Stimulated activated CD4-positive, alpha-beta T cell treated with anti-CD3 and anti-CD28 coated beads, Interleukin-1b, Interleukin-23, amount 100 ng/mL, for 48 hours (primary cell): Measurements from ENCODE around the gene COL1A1.

Experiments used
- DNase-seq: peaks from one replicate; pipeline ENCODE4 v3.0.0-alpha.2; 2020

COL1A1 gene

DNA sequence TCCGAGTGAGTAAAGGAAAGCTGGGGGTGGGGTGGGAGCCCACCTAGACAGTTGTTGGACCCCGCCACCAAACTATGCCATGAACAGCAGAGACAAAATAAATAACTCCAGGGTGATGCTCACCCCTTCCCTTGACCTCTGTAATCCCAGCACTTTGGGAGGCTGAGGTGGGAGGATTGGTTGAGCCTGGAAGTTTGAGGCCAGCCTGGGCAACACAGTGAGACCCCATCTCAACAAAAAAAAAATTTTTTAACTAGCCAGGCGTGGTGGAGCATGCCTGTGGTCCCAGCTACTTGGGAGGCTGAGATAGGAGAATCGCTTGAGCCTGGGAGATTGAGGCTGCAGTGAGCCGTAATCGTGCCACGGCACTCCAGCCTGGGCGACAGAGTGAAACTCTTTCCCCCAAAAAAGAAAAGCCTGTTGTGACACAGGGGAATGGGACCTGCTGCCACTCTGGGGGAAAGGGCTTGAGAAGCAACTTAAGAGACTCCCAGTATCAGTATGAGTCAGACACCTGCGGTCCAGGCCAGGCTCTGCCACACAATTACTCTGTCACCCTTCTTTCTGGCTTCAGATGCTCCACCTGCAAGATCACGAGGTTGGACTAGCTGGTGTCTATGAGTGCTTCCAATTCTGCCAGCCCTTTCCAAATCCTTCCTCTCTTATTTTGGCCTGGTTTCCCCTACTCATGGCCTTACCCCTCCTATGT lies 30.6 kb downstream of the COL1A1 start:
- DNase-seq, result no peak

DNA sequence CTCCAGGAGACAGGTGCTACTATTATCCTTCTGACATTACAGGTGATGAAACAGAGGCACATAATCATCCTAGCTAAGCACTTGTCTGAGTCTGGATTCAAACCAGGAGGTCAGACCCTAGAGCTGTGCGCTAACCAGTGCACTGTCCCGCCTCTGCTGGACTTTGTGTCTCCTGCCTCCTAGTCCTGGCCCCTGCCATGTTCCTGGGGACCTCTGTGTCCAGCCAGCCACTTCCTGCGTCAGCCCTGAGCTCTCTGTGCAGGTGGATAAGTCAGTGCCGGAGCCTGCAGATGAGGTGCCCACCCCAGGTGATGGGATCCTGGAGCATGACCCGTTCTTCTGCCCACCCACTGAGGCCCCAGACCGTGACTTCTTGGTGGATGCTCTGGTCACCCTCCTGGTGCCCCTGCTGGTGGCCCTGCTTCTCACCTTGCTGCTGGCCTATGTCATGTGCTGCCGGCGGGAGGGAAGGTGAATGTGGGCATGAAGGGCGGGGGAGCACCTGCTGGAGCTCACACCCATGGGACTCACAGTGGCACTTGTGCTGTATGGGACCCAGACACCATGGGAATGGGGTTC lies 31.5 kb downstream of the COL1A1 start:
- no peak for DNase-seq

DNA sequence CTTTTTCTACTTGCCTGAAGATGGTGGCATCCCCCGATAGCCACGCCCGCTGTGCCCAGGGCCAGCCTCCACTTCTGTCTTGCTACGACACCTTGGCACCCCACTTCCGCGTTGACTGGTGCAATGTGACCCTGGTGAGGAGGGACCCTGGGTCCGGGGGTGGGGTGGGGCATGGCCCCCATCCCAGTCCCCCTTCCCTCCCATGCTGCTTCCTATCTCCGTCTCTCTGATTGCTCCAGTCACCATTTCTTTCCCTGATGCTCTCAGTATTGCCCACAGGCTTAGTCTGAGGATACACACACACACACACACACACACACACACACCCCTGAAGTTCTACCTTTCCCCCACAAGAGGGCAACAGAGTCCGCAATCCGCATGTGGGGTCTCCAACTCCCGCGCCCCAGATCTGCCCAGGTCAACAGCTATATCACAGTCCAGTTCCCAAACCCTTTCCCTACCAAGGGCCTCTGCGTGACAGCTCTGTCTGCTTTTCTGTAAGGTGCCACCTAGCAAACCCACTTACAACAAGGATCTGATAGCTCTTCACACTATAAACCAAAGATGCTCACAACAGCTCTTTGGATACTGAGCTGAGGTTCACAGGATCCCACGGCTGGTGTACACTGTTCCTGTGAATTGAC lies 32.2 kb downstream of the COL1A1 start:
- peak; percentile 53 for DNase-seq

- no peak for DNase-seq
Measured at GRCh38 chr17:50168319-50168718, 33.1 kb downstream of the COL1A1 start.

DNA sequence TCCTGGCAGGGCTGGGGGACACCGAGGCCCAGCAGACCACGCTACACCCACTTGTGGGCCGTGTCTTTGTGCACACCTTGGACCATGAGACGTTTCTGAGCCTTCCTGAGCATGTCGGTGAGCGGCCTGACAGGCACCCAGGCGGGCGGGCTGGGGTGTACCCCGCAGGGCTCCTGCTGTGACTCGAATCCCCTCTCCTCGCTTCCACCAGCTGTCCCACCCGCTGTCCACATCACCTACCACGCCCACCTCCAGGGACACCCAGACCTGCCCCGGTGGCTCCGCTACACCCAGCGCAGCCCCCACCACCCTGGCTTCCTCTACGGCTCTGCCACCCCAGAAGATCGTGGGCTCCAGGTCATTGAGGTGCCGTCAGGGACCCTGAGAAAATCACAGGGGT lies 34.1 kb downstream of the COL1A1 start:
- no peak for DNase-seq

DNA sequence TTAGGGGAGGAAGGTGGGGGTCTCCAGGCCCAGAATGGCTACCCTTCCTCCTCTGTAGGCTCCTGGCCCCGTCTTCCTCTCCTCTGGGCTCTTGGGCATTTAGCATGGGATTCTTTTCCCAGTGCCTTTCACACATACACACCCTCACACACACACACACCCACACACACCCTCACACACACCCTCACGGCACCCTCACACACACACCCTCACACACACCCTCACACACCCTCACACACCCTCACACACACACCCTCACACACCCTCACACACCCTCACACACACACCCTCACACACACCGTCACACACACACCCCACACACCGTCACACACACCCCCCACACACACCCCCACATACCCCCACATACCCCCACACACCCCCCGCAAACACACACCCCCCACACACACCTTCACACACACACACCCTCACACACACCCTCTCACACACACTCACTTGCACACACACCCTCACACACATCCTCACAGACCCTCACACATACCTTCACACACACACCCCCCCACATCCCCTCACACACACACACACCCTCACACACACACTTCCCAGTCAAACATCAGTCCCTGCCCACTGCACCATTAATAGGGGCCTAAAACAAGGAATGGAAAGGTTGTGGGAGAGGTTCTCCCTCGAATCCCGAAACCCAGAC lies 34.8 kb downstream of the COL1A1 start:
- no peak for DNase-seq

DNA sequence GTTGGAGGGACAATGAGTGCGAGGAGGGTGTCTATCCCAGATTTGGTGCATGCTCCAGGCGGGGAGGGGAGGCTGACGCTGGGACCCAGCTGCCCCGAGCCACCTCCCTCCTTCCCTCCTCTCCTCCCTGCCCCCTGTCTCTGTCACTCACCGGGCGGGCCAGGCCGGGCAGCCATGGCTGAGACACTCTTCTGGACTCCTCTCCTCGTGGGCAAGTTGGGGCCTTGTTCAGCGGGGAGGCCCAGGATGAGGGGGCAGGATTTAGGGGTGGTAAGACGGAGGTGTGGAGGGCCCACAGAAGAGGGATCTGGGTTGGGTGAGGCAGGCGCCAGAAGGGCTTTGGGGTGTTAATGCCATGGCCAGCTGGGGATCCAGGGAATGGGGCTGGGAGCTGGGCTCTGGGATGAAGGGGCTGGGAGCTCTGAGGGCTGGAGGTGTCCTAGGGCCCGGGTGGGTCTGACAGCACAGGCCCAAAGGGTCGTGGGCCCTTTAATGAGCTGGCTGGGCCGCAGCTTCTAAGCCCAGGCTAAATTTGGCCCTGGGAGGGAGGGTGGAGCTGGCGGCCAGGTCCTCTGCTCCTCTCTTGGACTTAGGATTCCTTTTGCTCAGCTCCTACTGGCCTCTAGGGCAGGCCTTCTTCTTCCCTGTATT lies 35.4 kb downstream of the COL1A1 start, which contains the start of gene SGCA:
SGCA (plus strand) TSS at position 139 of the 651 bp plus-strand sequence; CDS start at position 175, 36 bp downstream.
- no peak for DNase-seq

DNA sequence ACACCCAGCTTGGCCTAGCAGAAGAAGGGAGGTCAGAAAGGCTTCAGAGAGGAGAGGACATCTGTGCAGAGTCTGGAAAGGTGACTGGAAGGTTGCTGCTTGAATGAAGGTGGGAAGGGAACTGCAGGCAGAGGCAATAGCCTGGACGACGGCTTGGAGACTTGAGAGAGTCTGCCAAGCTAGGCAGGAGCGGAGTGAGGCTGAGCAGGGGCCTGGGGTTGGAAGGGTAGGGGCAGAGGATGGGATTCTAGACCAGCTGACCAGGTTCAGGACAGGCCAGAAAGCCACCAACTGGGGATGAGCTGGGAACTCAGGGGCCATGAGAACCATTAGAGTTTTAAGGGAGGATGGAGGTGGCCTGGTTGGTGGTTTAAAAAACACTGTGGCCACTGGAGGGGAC lies 36.0 kb downstream of the COL1A1 start:
- DNase-seq, result no peak

- DNase-seq, result no peak
Measured at GRCh38 chr17:50165066-50165465, 36.4 kb downstream of the COL1A1 start.

- no peak for DNase-seq
Measured at GRCh38 chr17:50164697-50164988, 36.8 kb downstream of the COL1A1 start.

DNA sequence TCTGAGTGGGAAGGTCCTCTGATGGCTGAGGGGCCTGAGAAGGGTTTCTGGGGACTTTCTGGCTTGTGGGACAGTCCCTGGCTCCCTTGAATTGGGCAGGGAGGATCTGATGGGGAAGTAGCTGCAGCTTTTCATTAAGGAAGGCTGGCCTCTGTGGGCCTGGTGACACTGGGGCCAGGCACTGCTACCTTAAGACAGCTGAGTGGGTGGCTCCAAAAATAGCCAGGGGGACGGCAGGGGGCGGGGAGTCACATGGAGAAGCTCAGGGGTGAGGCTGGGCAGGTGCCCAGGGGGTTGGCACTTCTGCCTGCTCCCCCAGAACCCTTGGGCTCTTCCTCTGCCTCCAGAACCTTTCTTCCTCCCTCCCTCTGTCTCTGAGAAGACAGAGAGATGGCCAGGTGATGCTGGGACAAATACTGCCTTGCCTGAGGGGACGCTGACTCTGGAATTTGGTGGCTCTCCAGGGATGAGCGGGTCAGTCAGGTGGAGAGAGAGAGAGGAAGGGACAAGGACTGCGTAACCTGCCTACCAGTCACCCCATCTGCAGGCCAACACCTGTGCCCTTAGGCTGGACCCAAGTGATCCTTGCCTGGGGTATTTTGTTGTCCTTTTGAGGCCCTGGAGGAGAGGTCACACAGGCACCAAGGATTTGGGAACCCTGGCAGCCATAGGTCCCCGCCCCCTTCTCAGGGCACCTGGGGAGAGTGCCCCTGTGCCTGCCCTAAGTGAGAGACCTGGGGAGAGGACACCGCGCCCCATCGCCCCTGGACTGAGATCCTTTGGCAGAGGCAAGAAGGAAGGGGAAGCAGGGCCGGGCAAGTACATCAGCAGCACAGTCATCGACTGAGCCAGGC lies 37.4 kb downstream of the COL1A1 start:
- no peak for DNase-seq

GRCh38 chr17:50162466-50163254 lies 38.8 kb downstream of the COL1A1 start:
- no peak for DNase-seq

- no peak for DNase-seq
Measured at GRCh38 chr17:50161911-50162288, 39.5 kb downstream of the COL1A1 start.

GRCh38 chr17:50161023-50161910 lies 40.2 kb downstream of the COL1A1 start:
- DNase-seq, result peak; percentile 95

DNA sequence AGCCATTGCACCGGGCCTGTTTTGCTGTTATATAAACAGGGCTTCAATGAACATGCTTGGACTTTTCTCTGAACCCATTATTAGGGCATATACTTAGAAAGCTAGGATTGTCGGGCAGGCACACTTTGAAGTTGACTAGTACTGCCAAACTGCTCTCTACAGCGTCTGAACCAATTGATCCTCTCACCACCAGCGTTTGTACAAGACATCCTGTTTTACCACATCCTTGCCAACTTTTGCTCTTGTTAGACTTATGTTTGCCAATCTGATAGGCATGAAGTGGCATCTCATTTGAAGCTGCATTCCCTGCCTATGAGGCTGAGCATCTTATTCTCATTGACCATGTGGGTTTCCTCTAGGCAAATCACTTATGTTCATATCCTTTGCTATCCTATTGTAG lies 43.5 kb downstream of the COL1A1 start:
- no peak for DNase-seq

DNA sequence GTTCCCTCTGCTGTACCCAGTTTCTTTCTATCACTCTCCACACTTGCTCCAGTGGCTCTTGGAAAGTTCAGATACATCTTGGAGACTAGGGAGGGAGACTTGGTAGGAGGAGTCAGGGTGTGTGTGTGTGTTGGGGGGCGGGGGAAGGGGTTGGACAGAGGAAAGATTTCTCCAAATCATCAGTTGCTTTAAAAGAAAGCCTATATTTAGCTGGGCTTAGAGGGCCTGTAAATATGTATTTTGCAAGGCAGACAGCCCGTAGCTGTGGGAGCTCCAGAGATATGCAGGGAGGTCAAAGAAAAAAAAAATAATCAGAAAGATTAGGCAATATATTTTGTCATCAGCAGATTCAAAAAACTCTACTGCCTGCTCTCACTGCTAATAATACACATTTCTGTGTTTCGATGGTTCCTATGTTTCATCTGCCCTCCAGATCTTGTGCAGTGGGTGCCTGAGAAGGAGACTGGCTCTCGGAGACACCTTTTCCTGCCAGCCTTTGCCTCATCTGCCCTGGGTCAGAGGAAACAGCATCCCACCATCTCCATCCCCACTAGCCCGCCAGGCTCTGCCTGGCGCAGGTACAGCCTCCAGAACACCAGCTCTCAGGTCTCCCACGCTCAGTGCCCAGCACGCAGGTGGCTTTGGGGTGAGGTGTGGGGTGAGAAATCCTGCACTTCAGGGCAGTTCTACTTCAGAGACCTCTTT lies 46.2 kb downstream of the COL1A1 start:
- no peak for DNase-seq

- DNase-seq, result no peak
Measured at GRCh38 chr17:50154604-50155003, 46.8 kb downstream of the COL1A1 start.

DNA sequence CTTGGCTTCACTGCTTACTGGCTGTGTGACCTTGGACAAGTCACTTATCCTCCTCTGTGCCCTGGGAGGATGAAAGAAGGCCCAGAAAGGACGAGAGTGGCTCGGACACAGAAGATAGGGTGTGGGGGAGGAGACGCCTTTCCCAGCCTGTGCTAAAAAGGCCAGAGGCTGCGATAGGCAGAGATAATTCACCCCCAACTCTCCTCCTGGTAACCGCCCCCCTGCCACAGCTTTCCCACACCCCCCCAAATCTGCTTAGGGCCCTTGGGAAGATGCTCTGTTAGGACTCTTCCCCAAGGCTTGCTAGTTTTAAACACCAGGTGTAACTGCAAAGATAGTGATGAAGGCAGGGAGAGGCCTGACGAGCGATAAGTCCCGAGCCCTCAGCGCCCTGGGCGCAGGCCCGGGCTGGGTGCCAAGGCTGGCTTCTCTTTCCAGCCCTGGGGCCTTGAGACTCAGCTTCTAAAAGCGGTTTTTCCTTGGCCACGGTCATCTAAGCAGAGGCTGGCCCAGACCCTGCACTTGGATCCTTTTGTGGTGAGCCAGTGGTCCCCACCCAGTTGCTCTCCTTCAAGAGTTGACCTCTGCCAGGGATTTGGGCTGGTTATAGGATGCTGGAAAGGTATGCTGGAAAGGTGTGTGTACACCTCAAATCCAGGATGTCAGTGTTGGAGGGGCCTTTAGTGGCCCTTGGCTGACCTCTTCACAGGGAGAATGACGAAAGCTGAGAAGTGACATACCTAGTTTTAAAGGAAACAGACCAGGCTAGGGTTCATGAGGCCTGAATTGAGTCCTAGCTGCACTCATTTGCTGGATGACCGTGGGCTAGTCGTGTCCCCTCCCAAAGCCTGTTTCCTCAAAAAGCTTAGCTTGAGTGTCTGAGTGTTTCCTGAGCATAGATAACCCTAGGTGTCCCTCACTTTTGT lies 47.5 kb downstream of the COL1A1 start:
- no peak for DNase-seq

DNA sequence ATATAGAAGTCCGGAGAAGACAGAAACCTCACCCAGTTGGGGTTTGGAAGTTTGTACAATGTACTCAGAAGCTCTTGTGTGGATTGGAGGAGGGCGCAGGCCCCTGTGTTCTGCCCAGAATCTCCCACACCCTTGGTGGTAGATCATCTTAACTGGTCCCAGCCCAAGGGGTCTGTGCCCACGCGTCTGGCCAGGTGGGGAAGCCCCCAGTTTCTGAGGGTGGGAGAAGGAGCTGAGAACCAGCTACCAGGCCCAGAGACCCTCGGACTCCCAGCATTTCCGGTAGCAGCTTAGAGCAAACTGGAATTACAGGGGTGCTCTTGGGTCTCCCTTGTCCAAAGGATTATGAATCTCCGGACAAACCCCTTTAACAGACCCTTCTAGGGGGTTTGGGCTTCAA lies 48.7 kb downstream of the COL1A1 start:
- no peak for DNase-seq
